Measurements from ENCODE around the gene VPS33A.
A peak's percentile ranks its signal among the peaks of the same experiment; 100 is the strongest.

Gene VPS33A

GRCh38 chr12:122182887-122183587 is 83.3 kb downstream of the VPS33A start, which contains the start of gene LRRC43:
TSS of gene LRRC43 (plus strand) at chr12:122183123. CDS start at chr12:122183145, 22 bp downstream.
- peak within 1 kb of the TSS; percentile 44 for H3K4me3 ChIP-seq (ENCODE audit: extremely low read depth, insufficient read depth, low read length, poor library complexity, severe bottlenecking)
- H3K4me1 ChIP-seq (ENCODE audit: control insufficient read depth, insufficient read depth, low read length, poor library complexity, severe bottlenecking) = no peaks in the 10 kb centered on the region
- H3K9me3 ChIP-seq (ENCODE audit: control insufficient read depth, low read length) = no peaks in the 10 kb centered on the region
- 7 to 8% methylated on average over 36 to 48 of the region's 63 CpGs for WGBS, 2 experiments (ENCODE audit: insufficient coverage in 2 of 2)
- H3K27ac ChIP-seq (ENCODE audit: low read depth, low read length, severe bottlenecking) = no peak within 1 kb of the TSS
- no peaks in the 10 kb centered on the region for H3K36me3 ChIP-seq (ENCODE audit: control insufficient read depth, insufficient read depth, low read length)
